Measurements from ENCODE around the gene TMTC2.

TMTC2 gene

GRCh38 chr12:83179999-83180398, 493.3 kb downstream of the TMTC2 start:
- DNase-seq (ENCODE audit: low read depth): no peak

GRCh38 chr12:83181074-83181473, 494.4 kb downstream of the TMTC2 start:
- TF ChIP-seq CTCF (conservative IDR thresholded peaks at IDR 0.05; ENCODE audit: low read length): no peak
- no peak overlapping the region for H3K4me3 ChIP-seq (ENCODE audit: low read length)
- DNase-seq (ENCODE audit: low read depth): no peak

More at GRCh38 chr12:83179999-83180398, 493.3 kb downstream of the TMTC2 start:
- no peak for TF ChIP-seq CTCF (conservative IDR thresholded peaks at IDR 0.05; ENCODE audit: low read length)
- no peak overlapping the region for H3K4me3 ChIP-seq (ENCODE audit: low read length)

GRCh38 chr12:83183132-83183531, 496.4 kb downstream of the TMTC2 start:
- TF ChIP-seq CTCF (conservative IDR thresholded peaks at IDR 0.05; ENCODE audit: low read length): no peak
- H3K4me3 ChIP-seq (ENCODE audit: low read length): no peak overlapping the region
- no peak for DNase-seq (ENCODE audit: low read depth)
